Stimulated activated CD8-positive, alpha-beta memory T cell treated with anti-CD3 and anti-CD28 coated beads, Interleukin-12 subunit alpha, Interleukin-12 subunit beta, amount 100 ng/mL, for 24 hours (primary cell): ENCODE results near the gene OLFM4.
"Not testable (repeated sequence)": the region's sequence is repeated elsewhere in the genome, so short reads cannot be mapped to it uniquely, and the experiment has no call there.

Experiments
- DNase-seq: peaks from one replicate; pipeline ENCODE4 v3.0.0-alpha.2; 2020; ENCODE audit errors: extremely low read depth

Gene OLFM4, protein sequence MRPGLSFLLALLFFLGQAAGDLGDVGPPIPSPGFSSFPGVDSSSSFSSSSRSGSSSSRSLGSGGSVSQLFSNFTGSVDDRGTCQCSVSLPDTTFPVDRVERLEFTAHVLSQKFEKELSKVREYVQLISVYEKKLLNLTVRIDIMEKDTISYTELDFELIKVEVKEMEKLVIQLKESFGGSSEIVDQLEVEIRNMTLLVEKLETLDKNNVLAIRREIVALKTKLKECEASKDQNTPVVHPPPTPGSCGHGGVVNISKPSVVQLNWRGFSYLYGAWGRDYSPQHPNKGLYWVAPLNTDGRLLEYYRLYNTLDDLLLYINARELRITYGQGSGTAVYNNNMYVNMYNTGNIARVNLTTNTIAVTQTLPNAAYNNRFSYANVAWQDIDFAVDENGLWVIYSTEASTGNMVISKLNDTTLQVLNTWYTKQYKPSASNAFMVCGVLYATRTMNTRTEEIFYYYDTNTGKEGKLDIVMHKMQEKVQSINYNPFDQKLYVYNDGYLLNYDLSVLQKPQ

DNA sequence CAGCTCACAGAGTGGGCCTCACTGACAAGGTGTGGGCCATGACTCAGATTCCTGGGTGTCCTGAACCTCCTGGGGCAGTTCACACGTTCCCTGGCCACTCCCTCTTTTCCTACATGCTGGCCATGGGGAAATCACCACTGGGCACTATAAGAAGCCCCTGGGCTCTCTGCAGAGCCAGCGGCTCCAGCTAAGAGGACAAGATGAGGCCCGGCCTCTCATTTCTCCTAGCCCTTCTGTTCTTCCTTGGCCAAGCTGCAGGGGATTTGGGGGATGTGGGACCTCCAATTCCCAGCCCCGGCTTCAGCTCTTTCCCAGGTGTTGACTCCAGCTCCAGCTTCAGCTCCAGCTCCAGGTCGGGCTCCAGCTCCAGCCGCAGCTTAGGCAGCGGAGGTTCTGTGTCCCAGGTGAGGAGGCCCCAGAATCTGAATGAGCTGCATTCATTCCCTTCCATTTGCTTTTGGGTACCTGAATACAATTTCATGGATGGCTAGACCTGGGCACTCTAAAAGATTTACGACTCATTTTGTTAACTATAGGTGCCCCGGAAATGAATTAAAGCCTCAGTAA, at the start of gene OLFM4:
OLFM4 (plus strand) TSS at position 177 of the 567 bp plus-strand sequence; CDS start at position 201, 24 bp downstream.
- DNase-seq: no peak

GRCh38 chr13:52978989-52979388, 49.6 kb upstream of the OLFM4 start:
- no peak for DNase-seq

GRCh38 chr13:52980695-52981094, 47.9 kb upstream of the OLFM4 start:
- no peak for DNase-seq

DNA sequence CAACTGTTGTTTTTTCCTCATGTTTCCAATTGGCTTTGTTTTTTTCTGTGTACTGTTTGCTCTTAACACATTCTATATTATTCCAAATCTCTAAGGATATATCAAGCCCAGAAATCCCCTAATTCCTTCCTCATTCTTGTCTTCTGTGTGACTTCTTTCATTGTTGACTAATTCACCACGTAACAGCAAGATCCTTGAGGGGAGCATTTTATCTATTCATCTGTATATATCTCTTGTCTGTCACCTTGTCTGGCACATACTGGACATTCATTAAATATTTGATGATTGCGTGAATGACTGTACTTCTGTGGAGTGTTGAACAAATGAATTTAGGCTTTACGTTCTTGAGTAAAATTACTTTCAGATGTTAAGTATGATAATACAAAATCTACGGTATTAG, 44.8 kb upstream of the OLFM4 start:
- no peak for DNase-seq

- DNase-seq: no peak
These were observed 43.7 kb upstream of the OLFM4 start for GRCh38 chr13:52984881-52985363.

GRCh38 chr13:52991344-52992020, 37.1 kb upstream of the OLFM4 start:
- DNase-seq: no peak

DNA sequence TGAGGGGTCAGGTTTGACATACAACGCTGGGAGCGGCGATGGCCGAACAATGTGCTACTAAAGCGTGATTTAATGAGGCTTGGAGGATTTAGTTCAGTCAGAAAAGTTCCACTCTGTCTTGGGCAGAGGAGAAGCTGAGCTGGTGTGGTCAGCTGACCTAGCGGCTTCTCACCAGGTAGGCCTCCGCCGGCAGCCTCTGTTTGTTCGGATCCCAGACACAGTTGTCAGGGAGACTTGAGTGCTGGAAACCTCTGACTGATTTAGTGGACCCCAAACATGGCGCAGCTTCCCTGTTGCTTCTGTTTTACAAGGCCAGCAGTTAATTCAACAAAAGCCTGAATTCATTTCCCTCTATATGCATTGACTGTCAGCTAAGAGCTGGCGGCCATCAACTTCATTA, 36.5 kb upstream of the OLFM4 start:
- DNase-seq: no peak

DNA sequence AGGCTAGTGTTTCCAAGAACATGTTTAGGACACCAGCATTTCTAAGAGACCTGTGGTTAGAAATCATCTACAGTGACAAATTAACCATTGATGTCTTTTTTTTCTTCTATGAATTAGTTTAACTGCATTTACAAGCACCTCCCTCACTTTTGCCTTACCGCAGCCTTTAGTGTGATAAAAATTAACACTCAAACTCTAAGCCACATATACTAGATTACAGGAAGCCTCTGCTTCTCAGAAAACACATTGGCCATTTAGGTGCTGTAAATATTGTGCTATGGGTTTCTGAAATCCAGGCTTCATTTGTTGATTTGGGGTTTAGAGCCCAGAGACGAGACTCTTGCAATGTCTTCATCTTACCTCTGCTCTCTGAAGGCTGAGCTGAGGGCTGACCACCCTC, 34.6 kb upstream of the OLFM4 start:
- DNase-seq: no peak

DNA sequence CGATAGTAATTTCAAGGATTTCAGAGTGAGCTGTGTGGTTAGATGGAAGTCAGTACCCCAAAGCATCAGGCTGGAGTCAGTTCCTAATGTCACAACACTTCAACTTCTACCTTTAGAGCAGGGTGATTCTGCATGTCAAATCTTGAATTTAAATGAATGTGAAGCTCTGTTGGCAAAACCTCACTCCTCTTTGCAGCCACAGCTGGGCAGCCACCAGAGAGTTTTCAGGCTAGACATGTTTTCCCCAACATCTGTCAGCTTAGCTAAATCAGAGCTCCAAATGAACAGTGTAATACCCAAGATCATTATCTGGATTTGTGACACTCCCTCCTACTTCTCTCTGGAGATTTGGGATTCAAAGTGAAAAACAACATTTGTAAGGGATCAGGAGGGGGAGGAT, 33.7 kb upstream of the OLFM4 start:
- DNase-seq: no peak

GRCh38 chr13:52995946-52996345, 32.7 kb upstream of the OLFM4 start:
- DNase-seq: no peak

GRCh38 chr13:52997951-52998876, 30.4 kb upstream of the OLFM4 start:
- no peak for DNase-seq

GRCh38 chr13:52999093-52999696, 29.4 kb upstream of the OLFM4 start:
- no peak for DNase-seq

- no peak for DNase-seq
These were observed 27.0 kb upstream of the OLFM4 start for GRCh38 chr13:53001444-53002225.

- DNase-seq: no peak
These were observed 24.0 kb upstream of the OLFM4 start for GRCh38 chr13:53004573-53004972.

DNA sequence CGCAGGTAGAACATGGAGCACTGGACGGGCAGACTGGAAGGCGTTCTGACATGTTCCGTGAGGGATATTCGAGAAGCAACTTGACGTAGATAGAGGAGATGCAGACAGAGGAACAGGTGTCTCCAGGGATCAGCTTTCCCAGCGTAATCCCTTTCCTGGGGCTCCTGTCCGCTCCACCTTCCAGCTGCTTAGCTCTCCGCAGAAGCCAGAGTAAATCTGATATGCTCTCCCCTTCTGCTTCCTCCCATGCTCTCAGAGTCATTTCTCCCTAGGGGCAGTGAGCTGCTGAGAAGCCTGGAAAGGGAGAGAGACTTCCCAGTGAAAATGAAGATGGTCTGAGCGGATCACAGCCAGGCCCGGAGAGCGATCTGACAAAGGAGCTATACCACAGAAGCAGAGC, 23.0 kb upstream of the OLFM4 start:
- DNase-seq: no peak

- no peak for DNase-seq
These were observed 20.7 kb upstream of the OLFM4 start for GRCh38 chr13:53007872-53008271.

- no peak for DNase-seq
These were observed 18.1 kb upstream of the OLFM4 start for GRCh38 chr13:53010374-53011105.

DNA sequence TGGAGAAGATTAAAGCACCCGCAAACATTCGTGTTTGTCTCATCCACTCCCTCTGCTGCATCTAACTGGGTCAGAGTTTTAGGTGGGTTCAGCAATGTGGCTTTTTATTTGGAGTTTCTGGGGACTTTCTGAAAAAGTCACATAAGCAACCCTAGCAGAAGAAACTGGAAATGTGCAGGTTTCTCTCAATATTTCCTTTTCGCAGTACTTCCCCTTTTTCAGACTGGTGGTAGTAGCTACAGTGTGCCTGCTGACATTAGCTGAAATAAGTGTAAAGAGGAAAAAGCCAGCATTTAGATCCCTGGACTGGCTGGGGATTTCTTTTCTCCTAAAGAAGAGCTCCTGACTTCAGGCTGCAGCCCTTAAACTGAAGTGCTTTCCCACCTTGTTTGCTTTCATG, 15.9 kb upstream of the OLFM4 start:
- DNase-seq: no peak

- no peak for DNase-seq
These were observed 15.5 kb upstream of the OLFM4 start for GRCh38 chr13:53013113-53013512.

- not testable (repeated sequence) for DNase-seq
These were observed 14.6 kb upstream of the OLFM4 start for GRCh38 chr13:53014018-53014417.
